NCI-H2081 treated with DMSO at 0.1 percent for 48 hours (cell line): ENCODE results near the gene SLC2A3.
"Not testable (repeated sequence)": the region's sequence is repeated elsewhere in the genome, so short reads cannot be mapped to it uniquely, and the experiment has no call there.

Experiments
- DNase-seq: peaks from one replicate; lab custom pipeline; 2025; lab: John Stamatoyannopoulos, UW

Gene SLC2A3

DNA sequence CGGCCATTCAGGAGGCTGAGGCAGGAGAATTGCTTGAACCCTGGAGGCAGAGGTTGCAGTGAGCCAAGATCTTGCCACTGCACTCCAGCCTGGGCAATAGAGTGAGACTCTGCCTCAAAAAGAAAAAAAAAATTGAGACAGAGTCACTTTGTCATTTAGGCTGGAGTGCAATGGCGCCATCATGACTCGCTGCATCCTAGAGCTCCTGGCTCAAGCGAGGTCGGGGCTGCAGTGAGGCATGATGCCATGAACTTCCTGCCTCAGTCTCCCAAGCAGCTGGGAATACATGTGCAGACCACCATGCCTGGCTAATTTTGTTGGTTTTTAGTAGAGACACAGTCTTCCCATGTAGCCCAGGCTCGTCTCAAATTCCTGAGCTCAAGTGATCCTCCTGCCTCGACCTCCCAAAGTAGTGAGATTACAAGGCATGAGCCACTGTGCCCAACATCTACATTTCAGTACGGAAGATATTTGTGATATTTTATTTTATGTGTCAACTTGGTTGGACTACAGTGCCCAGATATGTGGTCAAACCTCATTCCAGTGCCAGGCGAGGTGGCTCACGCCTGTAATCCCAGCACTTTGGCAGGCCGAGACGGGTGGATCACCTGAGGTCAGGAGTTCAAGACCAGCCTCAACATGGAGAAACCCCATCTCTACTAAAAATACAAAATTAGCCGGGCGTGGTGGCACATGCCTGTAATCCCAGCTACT lies 14.4 kb upstream of the SLC2A3 start:
- DNase-seq, result not testable (repeated sequence)

DNA sequence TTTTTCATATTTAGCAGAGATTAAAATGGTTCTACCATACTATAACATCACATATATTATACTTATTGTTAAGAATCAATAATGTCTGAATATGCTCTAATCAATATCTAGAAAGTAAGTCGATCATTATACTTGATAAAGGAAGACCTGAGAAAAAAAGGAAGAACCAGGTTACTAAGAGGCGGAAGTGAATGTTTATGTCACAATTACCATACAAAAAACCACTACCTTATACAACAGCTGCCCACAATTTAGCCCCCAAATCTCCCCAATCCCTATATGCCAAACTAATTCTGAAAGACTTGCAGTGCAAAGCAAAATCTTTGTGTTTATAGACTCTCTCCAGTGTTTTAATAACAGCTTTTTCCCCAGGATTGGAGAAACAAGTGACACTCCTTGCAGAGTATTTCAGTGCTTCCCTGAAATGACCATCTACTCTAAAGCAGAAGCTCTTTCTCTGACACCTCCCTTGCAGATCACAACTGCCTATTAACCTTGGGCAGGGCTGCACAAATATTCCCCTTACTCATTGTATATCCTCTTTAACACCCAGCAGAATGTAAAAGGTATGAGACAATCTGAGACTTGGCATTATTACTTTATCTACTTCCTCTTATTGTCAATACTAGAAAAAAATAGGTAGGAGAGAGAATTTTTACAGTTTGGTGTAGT lies 12.7 kb upstream of the SLC2A3 start:
- DNase-seq, result no peak

DNA sequence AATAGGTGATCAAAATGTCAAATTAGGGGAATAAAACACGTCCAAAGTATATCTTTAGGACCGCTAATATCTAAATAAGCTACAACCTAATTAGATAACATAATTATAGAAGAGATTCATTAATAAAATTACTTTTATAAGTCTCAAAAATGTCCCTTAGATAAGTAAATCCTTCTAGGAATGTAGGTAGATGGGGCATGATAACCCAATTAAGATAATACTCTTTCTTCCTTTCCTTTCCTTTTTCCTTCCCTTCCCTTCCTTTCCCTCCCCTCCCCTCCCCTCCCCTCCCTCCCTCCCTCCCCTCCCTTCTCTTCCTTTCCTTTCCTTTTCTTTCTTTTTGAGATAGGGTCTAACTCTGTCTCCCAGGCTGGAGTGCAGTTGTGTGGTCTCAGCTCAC lies 11.0 kb upstream of the SLC2A3 start:
- DNase-seq, result no peak

DNA sequence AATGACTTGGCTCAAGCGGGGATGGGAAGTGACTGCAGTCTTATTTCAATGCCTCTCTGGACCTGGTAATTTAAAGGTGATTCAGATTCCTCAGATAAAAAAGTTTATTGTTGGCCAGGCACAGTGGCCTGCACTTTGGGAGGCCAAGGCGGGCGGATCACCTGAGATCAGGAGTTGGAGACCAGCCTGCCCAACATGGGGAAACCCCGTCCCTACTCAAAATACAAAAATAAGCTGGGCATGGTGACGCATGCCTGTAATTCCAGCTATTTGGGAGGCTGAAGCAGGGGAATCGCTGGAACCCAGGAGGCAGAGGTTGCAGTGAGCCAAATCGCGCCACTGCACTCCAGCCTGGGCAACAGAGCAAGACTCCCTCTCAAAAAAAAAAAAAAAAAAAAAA lies 8.8 kb upstream of the SLC2A3 start:
- not testable (repeated sequence) for DNase-seq

DNA sequence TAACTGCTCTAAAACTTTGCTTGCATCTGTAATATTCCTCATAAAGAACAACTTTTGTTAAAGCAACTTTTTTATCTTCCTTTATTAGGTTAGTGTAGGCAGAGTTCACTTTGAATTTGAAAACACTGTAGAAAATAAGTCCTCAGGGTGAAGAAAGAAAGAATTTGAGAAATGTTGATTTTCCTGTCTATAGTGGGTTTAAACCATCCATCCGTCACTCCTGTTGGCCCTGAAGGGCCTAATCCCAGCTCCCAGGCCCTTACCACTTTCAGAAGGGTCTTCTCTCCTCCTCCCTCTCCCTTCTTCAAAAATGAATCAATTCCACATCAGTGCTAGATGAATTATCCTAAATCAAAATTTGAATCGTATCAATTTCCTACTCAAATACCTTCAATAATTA lies 4.9 kb upstream of the SLC2A3 start:
- DNase-seq, result no peak

DNA sequence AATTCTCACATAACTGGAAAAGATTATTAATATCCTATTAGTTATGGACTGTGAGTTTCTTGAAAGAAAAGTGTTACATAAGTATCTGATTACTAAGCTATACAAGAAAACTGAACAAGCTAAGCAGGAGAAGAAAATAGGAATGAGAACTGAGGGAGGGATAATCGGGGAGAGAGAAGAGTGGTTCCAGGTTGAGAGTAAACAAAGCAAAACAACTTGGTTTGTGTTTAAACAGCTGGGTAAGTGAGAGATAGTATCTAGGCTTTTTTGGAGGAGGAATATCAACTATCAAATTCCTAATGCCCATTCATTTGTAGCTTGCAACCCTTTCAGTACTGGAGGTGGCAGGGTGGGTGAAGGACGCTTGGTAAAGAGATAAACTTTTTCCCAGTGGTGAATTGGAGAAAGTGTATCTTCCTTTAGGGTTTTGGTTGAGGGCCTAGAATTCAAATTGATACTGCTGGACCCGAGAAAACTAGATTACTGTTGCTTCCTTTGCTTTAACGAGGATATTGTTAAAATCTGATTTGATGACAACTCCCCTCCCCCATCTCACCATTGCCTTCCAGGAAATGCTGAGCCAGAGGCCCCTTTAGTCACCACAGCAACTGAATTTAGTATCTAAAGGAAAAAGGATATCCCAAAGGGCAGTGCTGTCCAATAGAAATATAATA lies 2.0 kb upstream of the SLC2A3 start:
- no peak for DNase-seq

DNA sequence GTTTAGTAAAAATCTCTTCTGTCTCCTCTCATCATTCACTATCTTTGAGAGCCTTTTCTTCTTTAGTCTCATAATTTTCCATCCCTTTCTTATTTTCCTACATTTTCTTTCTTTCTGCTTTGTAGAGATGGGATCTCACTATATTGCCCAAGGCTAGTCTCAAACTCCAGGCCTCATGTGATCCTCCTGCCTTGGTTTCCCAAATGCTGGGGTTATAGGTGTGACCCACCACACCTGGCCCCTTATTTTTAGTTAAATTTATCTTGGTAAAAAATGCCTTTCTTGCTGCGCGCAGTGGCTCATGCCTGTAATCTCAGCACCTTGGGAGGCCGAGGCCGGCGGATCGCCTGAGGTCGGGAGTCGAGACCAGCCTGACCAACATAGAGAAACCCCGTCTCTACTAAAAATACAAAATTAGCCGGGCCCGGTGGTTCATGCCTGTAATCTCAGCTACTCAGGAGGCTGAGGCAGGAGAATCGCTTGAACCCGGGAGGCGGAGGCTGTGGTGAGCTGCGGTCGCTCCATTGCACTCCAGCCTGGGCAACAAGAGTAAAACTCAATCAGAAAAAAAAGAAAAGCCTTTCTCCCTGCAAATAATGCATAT lies 996 bp downstream of the SLC2A3 start:
- no peak for DNase-seq

DNA sequence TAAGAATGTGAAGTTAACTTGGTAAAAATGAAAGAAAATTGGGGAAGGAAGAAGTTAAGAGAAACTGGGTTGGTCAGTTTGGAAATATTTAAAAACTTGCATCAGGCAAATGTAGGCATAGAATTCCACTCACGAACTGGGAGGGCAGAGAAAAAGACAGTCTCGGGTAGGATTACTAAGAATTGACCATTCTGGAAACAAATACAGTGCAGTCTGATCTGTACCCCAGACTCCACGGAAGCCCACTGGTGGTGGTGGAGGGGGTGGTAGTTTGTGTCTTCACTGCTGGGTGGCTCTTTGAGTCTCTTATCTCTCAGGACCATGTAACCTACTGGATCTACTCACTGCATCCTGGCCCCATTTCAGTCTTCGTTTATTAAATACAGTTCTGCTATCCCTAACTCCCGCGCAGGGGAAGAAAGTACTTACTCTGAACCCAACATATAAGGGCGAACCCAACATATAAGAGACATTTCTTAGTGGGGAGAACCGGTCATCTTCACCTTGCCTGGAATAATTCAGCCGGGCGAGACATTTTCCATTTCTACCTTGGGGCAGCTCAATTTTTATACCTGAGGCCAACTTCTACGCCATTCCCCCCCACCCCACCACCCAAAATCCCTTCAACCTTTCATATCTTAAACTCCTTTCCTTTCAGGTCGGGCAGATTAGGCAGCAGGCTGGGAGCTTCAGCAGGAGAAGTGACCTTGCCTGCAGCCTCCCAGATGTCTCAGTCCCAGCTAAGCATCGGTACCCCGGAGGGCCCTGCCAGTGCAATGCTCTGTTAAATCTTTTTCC lies 1.7 kb downstream of the SLC2A3 start:
- no peak for DNase-seq

DNA sequence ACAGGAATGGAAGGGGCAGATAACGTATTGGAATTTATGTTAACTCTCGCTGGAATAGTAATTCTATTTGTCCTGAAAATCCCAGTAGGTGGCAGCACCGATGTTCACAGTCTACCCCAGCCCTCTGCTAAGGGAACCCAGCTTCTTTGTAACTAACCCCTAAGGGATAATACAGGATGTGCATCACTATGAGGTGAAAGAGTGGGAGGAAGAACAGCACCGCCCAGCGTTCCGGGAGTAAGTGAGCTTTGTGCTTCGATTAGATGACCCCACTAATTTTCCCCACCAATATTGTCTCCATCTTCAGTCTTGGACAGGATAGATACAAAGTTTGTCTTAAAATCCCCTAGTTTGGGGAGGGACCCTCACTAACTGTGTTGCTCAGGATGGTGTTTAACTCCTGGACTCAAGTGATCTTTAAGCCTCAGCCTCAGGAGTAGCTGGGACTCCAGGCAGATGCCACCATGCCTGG lies 2.7 kb downstream of the SLC2A3 start:
- DNase-seq, result no peak

DNA sequence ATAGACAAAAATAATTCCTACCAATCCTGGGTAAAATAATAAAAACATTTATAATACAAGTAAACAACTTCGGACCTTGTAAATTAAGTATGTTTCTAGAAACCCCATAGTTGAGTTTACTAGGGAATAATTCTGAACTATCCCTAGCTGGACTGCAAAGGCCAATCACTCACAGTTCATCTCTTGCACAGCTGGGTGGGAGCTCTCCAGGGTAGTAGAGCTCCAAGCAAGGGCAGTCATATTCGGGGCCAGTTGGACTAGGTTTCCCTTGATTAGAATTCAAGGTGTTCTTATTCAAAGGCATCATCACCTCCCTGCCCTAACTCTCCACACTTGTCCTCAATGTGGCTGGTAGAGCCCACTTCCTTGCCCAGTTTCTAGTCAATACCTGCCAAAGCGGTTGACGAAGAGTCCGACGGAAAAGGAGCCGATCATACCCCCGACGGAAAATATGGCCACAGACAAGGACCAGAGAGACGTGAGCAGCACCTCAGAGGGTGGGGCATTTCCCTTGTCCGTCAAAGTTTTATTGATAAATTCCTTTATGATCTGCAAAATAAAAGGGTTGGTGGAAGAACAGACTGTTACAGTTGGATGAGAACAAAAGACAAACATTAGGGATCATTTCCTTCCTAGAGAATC lies 3.3 kb downstream of the SLC2A3 start:
- not testable (repeated sequence) for DNase-seq

DNA sequence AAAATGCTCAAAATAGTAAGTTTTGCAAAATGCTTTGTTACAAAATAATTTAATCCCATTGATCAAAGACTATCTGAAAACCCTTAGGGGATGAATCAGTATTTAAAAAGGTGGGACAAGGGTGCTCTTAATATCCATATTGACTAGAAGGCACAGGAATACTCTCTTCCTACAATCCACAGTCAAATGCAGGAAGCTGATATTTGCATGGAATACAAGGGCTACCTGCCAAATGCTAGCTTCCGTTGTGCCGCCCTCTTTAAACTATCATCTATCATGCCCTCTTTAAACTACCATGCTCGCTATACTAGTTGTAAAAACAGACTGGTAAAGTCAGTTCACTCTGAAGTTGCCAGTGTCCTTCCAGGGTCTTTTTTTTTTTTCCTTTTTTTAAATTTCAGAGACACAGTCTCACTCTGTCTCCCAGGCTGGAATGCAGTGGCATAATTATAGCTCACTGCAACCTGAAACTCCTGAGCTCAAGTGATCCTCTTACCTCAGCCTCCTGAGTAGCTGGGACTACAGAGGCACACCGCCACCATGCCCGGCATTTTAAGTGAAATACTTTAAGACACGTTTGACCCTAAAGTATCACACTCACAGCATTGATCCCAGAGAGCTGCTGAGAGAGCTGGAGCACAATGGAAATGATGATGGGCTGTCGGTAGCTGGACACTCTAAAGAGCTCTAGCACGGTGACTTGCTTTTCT lies 6.7 kb downstream of the SLC2A3 start:
- no peak for DNase-seq

DNA sequence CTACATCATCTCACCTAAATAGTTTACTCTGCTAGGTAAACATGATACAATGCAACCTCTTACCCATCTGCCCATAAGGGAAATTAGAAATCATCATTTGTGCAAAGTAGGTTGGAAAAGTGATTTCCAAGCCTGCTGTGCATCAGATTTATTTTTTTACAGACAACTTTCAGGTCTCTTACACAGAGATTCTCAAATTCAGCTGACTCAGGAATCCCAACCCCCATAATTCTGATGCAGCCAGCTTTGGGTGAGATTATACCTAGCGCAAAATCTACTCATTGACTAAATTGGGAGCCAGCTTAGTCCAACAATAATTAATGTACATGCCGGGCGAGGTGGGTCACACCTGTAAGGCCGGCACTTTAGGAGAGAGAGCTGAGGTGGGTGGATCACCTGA lies 8.5 kb downstream of the SLC2A3 start:
- DNase-seq, result no peak

DNA sequence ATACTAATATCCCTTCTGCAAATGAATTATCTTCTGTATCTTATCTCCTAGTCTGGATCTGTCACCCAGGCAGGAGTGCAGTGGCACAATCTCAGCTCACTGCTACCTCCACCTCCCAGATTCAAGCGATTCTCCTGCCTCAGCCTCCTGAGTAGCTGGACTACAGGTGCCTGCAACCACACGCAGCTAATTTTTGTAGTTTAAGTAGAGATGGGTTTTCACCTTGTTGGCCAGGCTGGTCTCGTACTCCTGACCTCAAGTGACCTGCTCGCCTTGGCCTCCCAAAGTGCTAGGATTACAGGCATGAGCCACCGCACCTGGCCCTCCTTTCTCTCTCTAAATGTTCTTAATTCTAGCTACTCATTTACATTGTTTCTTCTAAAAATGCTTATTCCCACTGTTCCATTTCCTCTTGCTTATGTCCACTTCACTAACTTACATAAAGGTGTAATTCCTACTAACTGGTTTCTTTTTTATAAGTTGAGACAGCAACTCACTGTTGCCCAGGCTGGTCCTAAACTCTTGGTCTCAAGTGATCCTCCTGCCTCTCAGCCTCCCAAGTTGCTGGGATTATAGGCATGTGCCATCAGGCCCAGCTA lies 9.8 kb downstream of the SLC2A3 start:
- DNase-seq, result not testable (repeated sequence)

DNA sequence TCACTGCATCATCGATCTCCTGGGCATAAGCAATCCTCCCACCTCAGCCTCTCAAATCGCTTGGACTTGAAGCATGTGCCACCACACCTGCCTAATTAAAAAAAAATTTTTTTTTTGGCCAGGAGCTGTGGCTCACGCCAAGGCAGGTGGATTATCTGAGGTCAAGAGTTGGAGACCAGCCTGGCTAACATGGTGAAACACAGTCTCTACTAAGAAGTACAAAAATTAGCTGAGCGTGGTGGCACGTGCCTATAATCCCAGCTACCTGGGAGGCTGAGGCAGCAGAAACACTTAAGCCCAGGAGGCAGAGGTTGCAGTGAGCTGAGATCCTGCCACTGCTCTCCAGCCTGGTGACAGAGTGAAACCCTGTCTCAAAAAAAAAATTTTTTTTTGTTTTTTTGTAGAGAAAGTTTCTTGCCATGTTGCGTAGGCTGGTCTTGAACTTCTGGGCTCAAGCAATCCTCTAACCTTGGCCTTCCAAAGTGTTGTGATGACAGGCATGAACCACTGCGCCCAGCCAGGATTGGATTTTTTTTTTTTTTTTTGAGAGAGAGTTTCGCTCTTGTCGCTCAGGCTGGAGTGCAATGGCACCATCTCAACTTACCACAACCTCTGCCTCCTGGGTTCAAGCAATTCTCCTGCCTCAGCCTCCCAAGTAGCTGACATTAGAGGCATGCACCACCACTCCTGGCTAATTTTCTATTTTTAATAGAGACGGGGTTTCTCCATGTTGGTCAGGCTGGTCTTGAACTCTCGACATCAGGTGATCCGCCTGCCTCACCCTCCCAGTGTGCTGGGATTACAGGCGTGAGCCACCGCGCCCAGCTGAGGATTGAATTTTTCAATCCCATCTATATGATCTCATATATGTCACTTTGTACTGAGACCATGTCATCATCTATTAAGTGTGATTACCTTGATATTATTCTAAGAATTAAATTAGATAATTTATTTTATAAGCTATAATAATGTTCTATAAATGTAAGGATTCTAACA lies 12.4 kb downstream of the SLC2A3 start:
- no peak for DNase-seq

DNA sequence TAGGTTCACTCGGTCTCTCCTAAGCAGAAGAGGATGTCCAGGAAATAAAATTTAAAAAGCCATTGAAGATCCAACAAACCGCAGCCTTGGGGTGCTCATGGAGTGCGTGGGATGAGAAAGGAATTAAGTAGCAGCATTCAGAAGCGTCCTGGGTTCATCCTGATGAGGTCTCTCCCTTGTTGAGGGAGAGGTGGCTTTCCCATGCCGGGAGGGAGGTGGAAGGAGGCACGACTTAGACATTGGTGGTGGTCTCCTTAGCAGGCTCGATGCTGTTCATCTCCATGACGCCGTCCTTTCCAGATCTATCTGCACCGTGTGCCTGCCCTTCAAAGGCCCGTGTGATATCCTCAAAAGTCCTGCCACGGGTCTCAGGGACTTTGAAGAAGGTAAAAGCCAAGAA lies 14.8 kb downstream of the SLC2A3 start:
- not testable (repeated sequence) for DNase-seq

DNA sequence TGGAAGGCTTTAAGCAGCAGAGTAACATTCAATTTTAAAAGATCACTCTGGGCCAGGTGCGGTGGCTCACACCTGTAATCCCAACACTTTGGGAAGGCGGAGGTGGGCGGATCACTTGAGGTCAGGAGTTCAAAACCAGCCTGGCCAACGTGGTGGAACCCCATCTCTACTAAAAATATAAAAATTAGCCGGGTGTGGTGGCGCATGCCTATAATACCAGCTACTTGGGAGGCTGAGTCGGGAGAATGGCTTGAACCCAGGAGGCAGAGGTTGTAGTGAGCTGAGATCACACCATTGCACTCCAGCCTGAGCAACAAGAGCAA lies 17.8 kb downstream of the SLC2A3 start:
- not testable (repeated sequence) for DNase-seq

DNA sequence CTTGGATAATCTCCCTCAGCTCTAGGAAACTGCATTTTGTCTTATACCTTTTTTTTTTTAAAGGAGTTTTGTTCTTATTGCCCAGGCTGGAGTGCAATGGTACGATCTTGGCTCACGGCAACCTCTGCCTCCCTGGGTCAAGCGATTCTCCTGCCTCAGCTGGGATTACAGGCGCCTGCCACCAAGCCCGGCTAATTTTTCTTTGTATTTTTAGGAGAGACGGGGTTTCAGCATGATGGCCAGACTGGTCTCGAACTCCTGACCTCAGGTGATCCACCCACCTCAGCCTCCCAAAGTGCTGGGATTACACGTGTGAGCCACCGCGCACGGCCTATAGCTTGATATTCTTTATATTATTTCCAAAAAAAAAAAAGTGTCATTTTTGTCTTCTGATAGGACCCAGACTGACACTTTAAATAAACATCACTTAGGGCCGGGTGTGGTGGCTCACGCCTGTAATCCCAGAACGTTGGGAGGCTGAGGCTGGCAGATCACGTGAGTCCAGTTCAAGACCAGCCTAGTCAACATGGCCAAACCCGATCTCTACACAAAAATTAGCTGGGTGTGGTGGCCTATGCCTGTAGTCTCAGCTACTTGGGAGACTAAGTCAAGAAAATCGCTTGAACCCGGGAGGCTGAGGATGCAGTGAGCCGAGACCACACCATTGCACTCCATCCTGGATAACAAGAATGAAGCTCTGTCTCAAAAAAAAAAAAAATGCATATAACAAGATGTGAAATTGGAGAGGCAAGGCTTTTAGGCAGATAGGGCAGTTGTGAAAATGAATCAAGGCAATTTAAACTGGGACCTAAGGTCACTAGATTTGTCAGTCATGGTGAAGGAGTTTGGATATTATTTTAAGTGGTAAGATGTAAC lies 18.4 kb downstream of the SLC2A3 start:
- DNase-seq, result no peak

DNA sequence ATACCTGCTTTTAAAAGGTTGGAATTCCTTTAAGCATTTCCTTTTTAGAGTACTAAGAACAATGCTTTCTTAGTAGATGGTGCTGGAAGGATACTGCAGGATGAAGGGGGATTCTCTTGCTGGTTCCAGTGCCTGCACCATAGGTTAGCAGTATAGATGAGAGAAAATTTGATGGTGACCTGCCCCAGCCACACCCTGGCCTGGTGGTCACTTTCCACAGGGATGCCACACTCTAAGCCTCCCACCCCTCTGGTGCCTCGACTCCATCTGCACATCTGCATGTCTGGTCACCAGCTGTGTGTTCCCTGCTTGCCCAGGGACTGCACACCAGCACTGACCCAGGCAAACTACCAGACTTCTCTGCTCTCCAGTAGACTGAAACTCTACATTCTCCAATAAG lies 19.1 kb downstream of the SLC2A3 start:
- no peak for DNase-seq
